ENCODE measurements around the gene IFT20. TPM values are rescaled to one million over a fixed set of nuclear protein-coding genes. Genes with fewer than 3 reads are reported as not detected.
A peak's percentile ranks its signal among the peaks of the same experiment; 100 is the strongest.

Gene IFT20
- total and polyA plus RNA-seq, 2 donors (not counting 3 experiments of a cell fraction or from before 2014, with no cell fraction given): 26.5 to 45.0 TPM

DNA sequence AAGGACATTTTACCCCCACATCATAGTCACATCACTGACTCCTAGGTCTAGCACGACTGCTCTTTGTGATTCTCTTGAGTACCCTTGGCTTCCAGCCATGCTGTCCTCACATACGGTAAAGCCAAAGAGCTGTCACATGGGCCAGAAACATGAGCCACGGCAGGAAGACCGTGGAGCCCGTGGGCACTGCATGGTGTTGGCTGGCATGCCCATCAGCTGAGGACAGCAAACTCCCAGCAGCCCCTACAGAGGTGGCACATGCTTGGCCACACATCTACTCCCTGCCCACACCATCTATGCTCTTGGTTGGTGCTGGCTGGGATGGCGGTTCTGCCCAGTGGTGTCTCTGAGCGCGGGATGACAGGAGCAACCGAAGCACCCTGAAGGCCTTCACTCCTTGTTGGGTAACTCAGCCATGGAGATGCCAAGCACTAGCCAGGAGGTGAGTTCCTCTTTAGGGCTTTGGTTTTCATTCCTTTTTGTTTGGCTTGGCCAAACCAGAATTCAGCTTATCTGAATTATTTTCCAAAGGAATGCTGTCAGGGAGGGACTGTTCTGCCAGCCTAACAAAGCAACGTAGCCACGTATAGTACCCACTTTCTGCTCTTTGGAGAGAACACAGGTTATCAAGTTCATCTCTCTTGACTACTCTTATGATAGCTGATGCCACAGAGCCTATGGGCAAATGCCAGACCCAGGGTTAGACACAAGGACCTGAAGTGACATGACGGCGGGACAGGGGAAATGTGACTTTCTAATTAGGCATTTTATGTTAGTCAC, 10.3 kb upstream of the IFT20 start:
- H3K79me2 ChIP-seq (ENCODE audit: control insufficient read depth, insufficient read depth, low read length): no peaks in the 10 kb centered on the region
- FAIRE-seq: peak; percentile 74
- intact Hi-C loops (cut with micrococcal nuclease): loop anchor here (2.0 kb wide), 1 partner anchor 71 kb away; no protein-coding TSS in a partner anchor
- POLR2A ChIA-PET: interaction anchor here (1.4 to 3.3 kb wide), 2 partner anchors 10 to 11 kb away, joined by 3 to 34 read pairs; partner anchors contain the start of genes IFT20 and TNFAIP1
- H3K9ac ChIP-seq (replicated peaks; ENCODE audit: extremely low read depth, insufficient read depth, low read length): peak overlapping the region; percentile 60
- TF ChIP-seq FOS (IDR thresholded peaks at IDR 0.05; ENCODE audit: borderline replicate concordance, insufficient read depth, low read length) (no peak), POLR2AphosphoS5 (IDR thresholded peaks at IDR 0.05; ENCODE audit: insufficient read depth, low read depth, low read length) (peak; percentile 15), GATA2 (IDR thresholded peaks at IDR 0.05; ENCODE audit: insufficient read depth, insufficient read length, low read depth, low read length) (no peak), MYC (IDR thresholded peaks at IDR 0.05; ENCODE audit: low read depth, low read length) (no peak), JUN (IDR thresholded peaks at IDR 0.05; ENCODE audit: borderline replicate concordance, insufficient read depth, insufficient read length, low read depth) (no peak), POLR2A (IDR thresholded peaks at IDR 0.05; ENCODE audit: low read depth, low read length) (peak; percentile 35), EZH2 (IDR thresholded peaks at IDR 0.05; ENCODE audit: borderline replicate concordance, low read depth, low read length, severe bottlenecking) (no peak)
- TF ChIP-seq, protein P1, sequence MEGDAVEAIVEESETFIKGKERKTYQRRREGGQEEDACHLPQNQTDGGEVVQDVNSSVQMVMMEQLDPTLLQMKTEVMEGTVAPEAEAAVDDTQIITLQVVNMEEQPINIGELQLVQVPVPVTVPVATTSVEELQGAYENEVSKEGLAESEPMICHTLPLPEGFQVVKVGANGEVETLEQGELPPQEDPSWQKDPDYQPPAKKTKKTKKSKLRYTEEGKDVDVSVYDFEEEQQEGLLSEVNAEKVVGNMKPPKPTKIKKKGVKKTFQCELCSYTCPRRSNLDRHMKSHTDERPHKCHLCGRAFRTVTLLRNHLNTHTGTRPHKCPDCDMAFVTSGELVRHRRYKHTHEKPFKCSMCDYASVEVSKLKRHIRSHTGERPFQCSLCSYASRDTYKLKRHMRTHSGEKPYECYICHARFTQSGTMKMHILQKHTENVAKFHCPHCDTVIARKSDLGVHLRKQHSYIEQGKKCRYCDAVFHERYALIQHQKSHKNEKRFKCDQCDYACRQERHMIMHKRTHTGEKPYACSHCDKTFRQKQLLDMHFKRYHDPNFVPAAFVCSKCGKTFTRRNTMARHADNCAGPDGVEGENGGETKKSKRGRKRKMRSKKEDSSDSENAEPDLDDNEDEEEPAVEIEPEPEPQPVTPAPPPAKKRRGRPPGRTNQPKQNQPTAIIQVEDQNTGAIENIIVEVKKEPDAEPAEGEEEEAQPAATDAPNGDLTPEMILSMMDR (IDR thresholded peaks at IDR 0.05; ENCODE audit: extremely low read depth in 1 of 2, insufficient read depth in 1 of 2, low read depth in 1 of 2, low read length in 2 of 2): no peak
- TF ChIP-seq, protein P2, sequence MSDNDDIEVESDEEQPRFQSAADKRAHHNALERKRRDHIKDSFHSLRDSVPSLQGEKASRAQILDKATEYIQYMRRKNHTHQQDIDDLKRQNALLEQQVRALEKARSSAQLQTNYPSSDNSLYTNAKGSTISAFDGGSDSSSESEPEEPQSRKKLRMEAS (IDR thresholded peaks at IDR 0.05; ENCODE audit: insufficient read depth, insufficient read length): no peak
- no peaks in the 10 kb centered on the region for H4K20me1 ChIP-seq (replicated peaks; ENCODE audit: control insufficient read depth, extremely low read depth, insufficient read depth, low read length)
- no peaks in the 10 kb centered on the region for H3K9me1 ChIP-seq (replicated peaks; ENCODE audit: control insufficient read depth, extremely low read depth, insufficient read depth, low read length)
- peaks cover 32% of the 10 kb centered on the region for H3K4me1 ChIP-seq (ENCODE audit: control insufficient read depth, extremely low read depth, insufficient read depth, low read length)
- no peak overlapping the region for H2AFZ ChIP-seq (ENCODE audit: low read depth, low read length)
- dilution Hi-C loops (cut with MboI; ENCODE audit: extremely low pct_ligation_motif_present, low sequenced_read_pairs): no loop called here
- H3K27ac ChIP-seq (ENCODE audit: insufficient read depth, low read depth, low read length): peak overlapping the region; percentile 88
- no TSS peak for BruUV-seq (replicated peaks)
- peak; percentile 32 for DNase-seq (ENCODE audit: low read depth, low spot score)
- H3K9me3 ChIP-seq (replicated peaks; ENCODE audit: control insufficient read depth, insufficient read depth, low read length): no peaks in the 10 kb centered on the region
- no peak overlapping the region for H3K4me2 ChIP-seq (ENCODE audit: insufficient read depth, low read length)
- CTCF ChIA-PET: interaction anchor here (1.2 to 3.9 kb wide), 6 partner anchors 8 to 586 kb away, joined by 3 to 31 read pairs (median 17); partner anchors contain the start of genes IFT20, POLDIP2 and TNFAIP1
- H3K4me3 ChIP-seq (replicated peaks in 1 of 3; ENCODE audit: insufficient read depth in 1 of 3, low read depth in 1 of 3, low read length in 3 of 3): no peak overlapping the region
- peaks cover 25 to 47% of the 10 kb centered on the region in 2 experiments for H3K36me3 ChIP-seq (ENCODE audit: control insufficient read depth in 2 of 2, extremely low read depth in 1 of 2, insufficient read depth in 2 of 2, low read length in 2 of 2)
- no peaks in the 10 kb centered on the region for H3K27me3 ChIP-seq (ENCODE audit: control insufficient read depth in 2 of 2, insufficient read depth in 2 of 2, low read length in 2 of 2)

Measured in endothelial cell of umbilical vein (primary cell).